MM.1S (cell line): ENCODE results near the gene CYBRD1.

Source experiments
- DNase-seq: peaks from one replicate; pipeline ENCODE4 v3.0.0-alpha.2; 2015
- H2AFZ ChIP-seq: fragments of 300-600 bp; sonication (generic); 2 replicates; pipeline ENCODE4 v1.6.0; 2016; ENCODE audit warnings: antibody characterized with exemption, low read length
- H3F3A ChIP-seq: fragments of 300-600 bp; sonication (generic); 2 replicates; pipeline ENCODE4 v1.6.1; 2016; ENCODE audit warnings: mild to moderate bottlenecking, antibody characterized with exemption, low read length, moderate library complexity, mixed read lengths; ENCODE audit not compliant: insufficient read depth
- H3K27ac ChIP-seq: fragments of 300-600 bp; sonication (generic); 2 replicates; pipeline ENCODE4 v1.5.1; 2016; ENCODE audit warnings: mild to moderate bottlenecking, low read length
- H3K27me3 ChIP-seq: fragments of 300-600 bp; sonication (generic); replicated peaks from 2 replicates; pipeline ENCODE4 v1.6.0; 2016; ENCODE audit warnings: low read length; ENCODE audit not compliant: insufficient read depth
- H3K36me3 ChIP-seq: fragments of 300-600 bp; sonication (generic); replicated peaks from 2 replicates; pipeline ENCODE4 v1.6.1; 2016; ENCODE audit warnings: mild to moderate bottlenecking, low read length, mixed read lengths; ENCODE audit not compliant: insufficient read depth
- H3K4me1 ChIP-seq: fragments of 300-600 bp; sonication (generic); 2 replicates; pipeline ENCODE4 v1.6.1; 2016; ENCODE audit warnings: low read length, mixed read lengths
- H3K4me2 ChIP-seq: fragments of 300-600 bp; sonication (generic); 2 replicates; pipeline ENCODE4 v1.6.0; 2016; ENCODE audit warnings: low read depth, low read length
- H3K4me3 ChIP-seq: fragments of 300-600 bp; sonication (generic); 2 replicates; pipeline ENCODE4 v1.5.1; 2016; ENCODE audit warnings: low read length, mixed read lengths
- H3K79me2 ChIP-seq: fragments of 300-600 bp; sonication (generic); 2 replicates; pipeline ENCODE4 v1.6.1; 2016; ENCODE audit warnings: mixed run types, low read length, mixed read lengths
- H3K9ac ChIP-seq: fragments of 300-600 bp; sonication (generic); 2 replicates; pipeline ENCODE4 v1.6.1; 2016; ENCODE audit warnings: low read length, mixed read lengths
- H3K9me2 ChIP-seq: fragments of 300-600 bp; sonication (generic); replicated peaks from 2 replicates; pipeline ENCODE4 v1.6.1; 2016; ENCODE audit warnings: mild to moderate bottlenecking, low read length, mixed read lengths; ENCODE audit not compliant: insufficient read depth
- H3K9me3 ChIP-seq: fragments of 300-600 bp; sonication (generic); replicated peaks from 2 replicates; pipeline ENCODE4 v1.6.1; 2016; ENCODE audit warnings: mild to moderate bottlenecking, low read length, mixed read lengths; ENCODE audit not compliant: insufficient read depth
- H4K20me1 ChIP-seq: fragments of 300-600 bp; sonication (generic); 2 replicates; pipeline ENCODE4 v1.6.1; 2016; ENCODE audit warnings: mild to moderate bottlenecking, low read length, moderate library complexity, mixed read lengths; ENCODE audit not compliant: insufficient read depth
- EZH2 ChIP-seq: fragments of 300-600 bp; sonication (generic); optimal IDR thresholded peaks from 2 replicates; pipeline ENCODE3; 2017; ENCODE audit warnings: low read depth, mild to moderate bottlenecking, antibody characterized with exemption, low read length, mixed read lengths
- EZH2phosphoT487 ChIP-seq: fragments of 300-600 bp; sonication (generic); IDR thresholded peaks from 2 replicates; pipeline ENCODE4 v1.6.1; 2018; ENCODE audit warnings: antibody characterized with exemption, low read length
- TF ChIP-seq, protein P1 (sequence below): fragments of 300-600 bp; sonication (generic); IDR thresholded peaks from 2 replicates; pipeline ENCODE4 v1.5.1; 2016; ENCODE audit warnings: antibody characterized with exemption, low read length, mixed read lengths

CYBRD1 gene

DNA sequence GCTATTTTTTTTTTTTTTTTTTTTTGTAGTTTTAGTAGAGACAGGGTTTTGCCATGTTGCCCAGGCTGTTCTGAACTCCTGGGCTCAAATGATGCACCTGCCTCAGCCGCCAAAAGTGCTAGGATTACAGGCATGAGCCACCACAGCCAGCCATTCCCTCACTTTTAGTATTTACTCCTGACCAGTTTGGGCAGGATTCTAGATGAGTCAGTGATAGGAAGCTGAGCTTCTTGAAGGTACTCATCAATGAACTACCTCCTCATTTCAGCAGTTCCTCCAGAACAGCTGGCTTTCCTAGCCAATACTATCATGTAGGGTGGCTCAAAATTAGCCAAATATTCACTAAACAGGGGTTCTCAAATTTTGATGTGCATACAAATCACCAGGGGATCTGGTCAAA lies 57.2 kb downstream of the CYBRD1 start:
- H3K9me2 ChIP-seq: no peaks in the 10 kb centered on the region
- H3K9me3 ChIP-seq: no peaks in the 10 kb centered on the region
- TF ChIP-seq, protein P1, sequence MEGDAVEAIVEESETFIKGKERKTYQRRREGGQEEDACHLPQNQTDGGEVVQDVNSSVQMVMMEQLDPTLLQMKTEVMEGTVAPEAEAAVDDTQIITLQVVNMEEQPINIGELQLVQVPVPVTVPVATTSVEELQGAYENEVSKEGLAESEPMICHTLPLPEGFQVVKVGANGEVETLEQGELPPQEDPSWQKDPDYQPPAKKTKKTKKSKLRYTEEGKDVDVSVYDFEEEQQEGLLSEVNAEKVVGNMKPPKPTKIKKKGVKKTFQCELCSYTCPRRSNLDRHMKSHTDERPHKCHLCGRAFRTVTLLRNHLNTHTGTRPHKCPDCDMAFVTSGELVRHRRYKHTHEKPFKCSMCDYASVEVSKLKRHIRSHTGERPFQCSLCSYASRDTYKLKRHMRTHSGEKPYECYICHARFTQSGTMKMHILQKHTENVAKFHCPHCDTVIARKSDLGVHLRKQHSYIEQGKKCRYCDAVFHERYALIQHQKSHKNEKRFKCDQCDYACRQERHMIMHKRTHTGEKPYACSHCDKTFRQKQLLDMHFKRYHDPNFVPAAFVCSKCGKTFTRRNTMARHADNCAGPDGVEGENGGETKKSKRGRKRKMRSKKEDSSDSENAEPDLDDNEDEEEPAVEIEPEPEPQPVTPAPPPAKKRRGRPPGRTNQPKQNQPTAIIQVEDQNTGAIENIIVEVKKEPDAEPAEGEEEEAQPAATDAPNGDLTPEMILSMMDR: no peak
- no peak for TF ChIP-seq EZH2
- TF ChIP-seq EZH2phosphoT487: no peak

DNA sequence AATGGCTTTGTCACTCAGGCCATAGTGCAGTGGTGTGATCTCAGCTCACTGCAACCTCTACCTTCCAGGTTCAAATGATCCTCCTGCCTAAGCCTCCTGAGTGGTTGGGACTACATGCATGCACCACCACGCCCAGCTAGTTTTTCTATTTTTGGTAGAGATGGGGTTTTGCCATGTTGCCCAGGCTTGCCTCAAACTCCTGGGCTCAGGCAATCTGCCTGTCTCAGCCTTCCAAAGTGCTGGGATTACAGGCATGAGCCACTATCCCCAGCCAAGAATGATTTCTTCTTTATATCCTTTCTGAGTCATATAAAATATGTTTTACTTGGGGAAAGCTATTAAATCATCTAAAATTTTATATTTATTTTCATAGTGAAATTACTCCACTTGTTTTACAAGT lies 61.3 kb downstream of the CYBRD1 start:
- no peaks in the 10 kb centered on the region for H3K27me3 ChIP-seq
- DNase-seq: no peak
- H3K9me3 ChIP-seq: no peaks in the 10 kb centered on the region
- H3K9me2 ChIP-seq: no peaks in the 10 kb centered on the region
- no peaks in the 10 kb centered on the region for H3K4me1 ChIP-seq
- H3K9ac ChIP-seq: no peak overlapping the region
- TF ChIP-seq, protein P1: no peak
- TF ChIP-seq EZH2: no peak
- no peak for TF ChIP-seq EZH2phosphoT487
- no peak overlapping the region for H3K4me3 ChIP-seq
- H3K79me2 ChIP-seq: no peaks in the 10 kb centered on the region
- H3F3A ChIP-seq: no peaks in the 10 kb centered on the region
- no peak overlapping the region for H2AFZ ChIP-seq
- no peak overlapping the region for H3K27ac ChIP-seq
- H4K20me1 ChIP-seq: no peaks in the 10 kb centered on the region
- no peaks in the 10 kb centered on the region for H3K36me3 ChIP-seq
- no peak overlapping the region for H3K4me2 ChIP-seq

More for the DNA sequence above, 57.2 kb downstream of the CYBRD1 start:
- no peak overlapping the region for H3K4me2 ChIP-seq
- no peaks in the 10 kb centered on the region for H3F3A ChIP-seq
- H2AFZ ChIP-seq: no peak overlapping the region
- no peaks in the 10 kb centered on the region for H3K27me3 ChIP-seq
- no peak overlapping the region for H3K9ac ChIP-seq
- no peaks in the 10 kb centered on the region for H3K79me2 ChIP-seq
- no peaks in the 10 kb centered on the region for H3K36me3 ChIP-seq
- peaks cover 1% of the 10 kb centered on the region; the same call in 1 of the 2 replicates for H3K4me1 ChIP-seq
- no peak overlapping the region for H3K4me3 ChIP-seq
- no peak for DNase-seq
- no peaks in the 10 kb centered on the region for H4K20me1 ChIP-seq
- H3K27ac ChIP-seq: no peak overlapping the region

DNA sequence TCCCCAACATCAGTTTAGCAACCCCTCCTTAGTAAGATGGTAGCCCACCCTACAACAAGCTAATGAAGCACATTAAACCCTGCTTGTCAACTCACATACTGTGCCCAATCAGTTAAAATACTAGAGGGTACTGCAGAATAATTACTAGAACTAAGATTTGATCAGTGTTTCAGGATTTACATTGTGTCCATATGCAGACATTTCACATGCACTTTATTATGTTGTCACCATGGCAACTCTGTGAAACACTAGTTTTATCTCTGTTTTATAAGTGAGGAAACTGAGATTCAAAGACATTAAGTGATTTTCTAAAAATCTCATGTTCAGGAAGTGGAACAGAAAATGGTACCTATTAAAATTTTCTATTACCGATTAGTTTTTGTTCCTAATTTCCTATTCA lies 61.7 kb downstream of the CYBRD1 start:
- Histone ChIP-seq H3K79me2 (no peaks in the 10 kb centered on the region), H4K20me1 (no peaks in the 10 kb centered on the region), H3K27me3 (no peaks in the 10 kb centered on the region), H3K27ac (no peak overlapping the region), H3K36me3 (no peaks in the 10 kb centered on the region), H3K4me1 (no peaks in the 10 kb centered on the region), H3F3A (no peaks in the 10 kb centered on the region), H3K4me3 (no peak overlapping the region), H2AFZ (no peak overlapping the region), H3K4me2 (no peak overlapping the region), H3K9me3 (no peaks in the 10 kb centered on the region), H3K9me2 (no peaks in the 10 kb centered on the region), H3K9ac (no peak overlapping the region)
- DNase-seq: no peak
- no peak for TF ChIP-seq EZH2
- TF ChIP-seq, protein P1: no peak
- TF ChIP-seq EZH2phosphoT487: no peak
